A549 (cell line): ENCODE data around the gene ALDH1A3.

Source experiments
- EP300 ChIP-seq, 2 experiments: fragments of >200 bp; sonication (Bioruptor Twin); formaldehyde crosslinking; IDR thresholded peaks; 2 replicates in 1 of 2; 3 replicates in 1 of 2; pipeline ENCODE4 v1.6.1; 2016 to 2017
- GATA3 ChIP-seq: IDR thresholded peaks from 2 replicates; pipeline ENCODE4 v1.6.1; 2012; ENCODE audit warnings: borderline replicate concordance
- MAFK ChIP-seq: fragments of 450-650 bp; IDR thresholded peaks from 2 replicates; pipeline ENCODE4 v1.6.1; 2014; ENCODE audit not compliant: partially characterized antibody
- MYC ChIP-seq: IDR thresholded peaks from 2 replicates; pipeline ENCODE4 v1.6.1; 2012; ENCODE audit warnings: mild to moderate bottlenecking, inconsistent platforms, low read length, improper control_type of control experiment, borderline replicate concordance
- NR3C1 ChIP-seq: fragments of >200 bp; sonication (Bioruptor Twin); formaldehyde crosslinking; IDR thresholded peaks from 3 replicates; pipeline ENCODE4 v1.6.1; 2017
- POLR2A ChIP-seq: IDR thresholded peaks from 2 replicates; pipeline ENCODE4 v1.6.1; 2012; ENCODE audit warnings: mild to moderate bottlenecking, low read length
- RAD21 ChIP-seq, 2 experiments: fragments of >200 bp in 1 of 2; sonication (Bioruptor Twin) in 1 of 2; formaldehyde crosslinking in 1 of 2; IDR thresholded peaks in 1 of 2; conservative IDR thresholded peaks in 1 of 2; 2 replicates in 1 of 2; 3 replicates in 1 of 2; pipeline ENCODE4 v1.6.1; 2012 to 2018; ENCODE audit warnings: inconsistent platforms in 1 of 2
- RCOR1 ChIP-seq: fragments of 150-350 bp; IDR thresholded peaks from 2 replicates; pipeline ENCODE4 v1.6.1; 2014; ENCODE audit warnings: antibody characterized with exemption, low read length, low read depth
- SMC3 ChIP-seq: fragments of >200 bp; sonication (Bioruptor Twin); formaldehyde crosslinking; IDR thresholded peaks from 3 replicates; pipeline ENCODE4 v1.6.1; 2018; ENCODE audit warnings: inconsistent platforms
- TF ChIP-seq, protein P1 (sequence below): fragments of >200 bp; sonication (Bioruptor Twin); formaldehyde crosslinking; IDR thresholded peaks from 3 replicates; pipeline ENCODE4 v1.5.1; 2016
- TF ChIP-seq, protein P2 (sequence below): IDR thresholded peaks from 2 replicates; pipeline ENCODE4 v1.6.1; 2012
- TF ChIP-seq, protein P3 (sequence below): IDR thresholded peaks from 2 replicates; pipeline ENCODE4 v1.6.1; 2012

DNA sequence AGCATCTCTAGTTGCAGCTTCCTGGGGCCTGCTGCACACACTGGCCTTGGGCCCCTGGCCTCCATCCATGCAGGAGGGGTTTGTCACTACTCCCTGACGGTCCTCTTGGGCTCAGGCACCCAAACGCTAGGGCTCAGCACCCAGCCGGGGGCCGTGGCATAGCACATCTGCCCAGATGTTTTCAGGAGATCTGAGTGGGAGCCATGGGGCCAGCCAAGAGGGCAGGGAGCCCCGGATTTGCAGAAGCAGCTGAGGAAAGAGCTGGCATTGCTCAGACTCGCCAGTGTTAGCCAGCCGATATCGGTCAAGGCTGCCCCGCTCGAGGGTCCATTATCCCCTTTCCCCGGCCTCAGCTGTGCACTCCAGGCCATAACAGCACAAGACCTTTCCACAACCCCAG lies 1.5 kb upstream of the ALDH1A3 start:
- TF ChIP-seq, protein P1, sequence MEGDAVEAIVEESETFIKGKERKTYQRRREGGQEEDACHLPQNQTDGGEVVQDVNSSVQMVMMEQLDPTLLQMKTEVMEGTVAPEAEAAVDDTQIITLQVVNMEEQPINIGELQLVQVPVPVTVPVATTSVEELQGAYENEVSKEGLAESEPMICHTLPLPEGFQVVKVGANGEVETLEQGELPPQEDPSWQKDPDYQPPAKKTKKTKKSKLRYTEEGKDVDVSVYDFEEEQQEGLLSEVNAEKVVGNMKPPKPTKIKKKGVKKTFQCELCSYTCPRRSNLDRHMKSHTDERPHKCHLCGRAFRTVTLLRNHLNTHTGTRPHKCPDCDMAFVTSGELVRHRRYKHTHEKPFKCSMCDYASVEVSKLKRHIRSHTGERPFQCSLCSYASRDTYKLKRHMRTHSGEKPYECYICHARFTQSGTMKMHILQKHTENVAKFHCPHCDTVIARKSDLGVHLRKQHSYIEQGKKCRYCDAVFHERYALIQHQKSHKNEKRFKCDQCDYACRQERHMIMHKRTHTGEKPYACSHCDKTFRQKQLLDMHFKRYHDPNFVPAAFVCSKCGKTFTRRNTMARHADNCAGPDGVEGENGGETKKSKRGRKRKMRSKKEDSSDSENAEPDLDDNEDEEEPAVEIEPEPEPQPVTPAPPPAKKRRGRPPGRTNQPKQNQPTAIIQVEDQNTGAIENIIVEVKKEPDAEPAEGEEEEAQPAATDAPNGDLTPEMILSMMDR: no peak
- no peak for TF ChIP-seq MAFK
- no peak for TF ChIP-seq POLR2A
- TF ChIP-seq EP300 (IDR thresholded peaks at IDR 0.05): no peak
- no peak for TF ChIP-seq RAD21 (conservative IDR thresholded peaks at IDR 0.05 in 1 of 2, IDR thresholded peaks at IDR 0.05 in 1 of 2)
- TF ChIP-seq NR3C1: no peak
- TF ChIP-seq, protein P2, sequence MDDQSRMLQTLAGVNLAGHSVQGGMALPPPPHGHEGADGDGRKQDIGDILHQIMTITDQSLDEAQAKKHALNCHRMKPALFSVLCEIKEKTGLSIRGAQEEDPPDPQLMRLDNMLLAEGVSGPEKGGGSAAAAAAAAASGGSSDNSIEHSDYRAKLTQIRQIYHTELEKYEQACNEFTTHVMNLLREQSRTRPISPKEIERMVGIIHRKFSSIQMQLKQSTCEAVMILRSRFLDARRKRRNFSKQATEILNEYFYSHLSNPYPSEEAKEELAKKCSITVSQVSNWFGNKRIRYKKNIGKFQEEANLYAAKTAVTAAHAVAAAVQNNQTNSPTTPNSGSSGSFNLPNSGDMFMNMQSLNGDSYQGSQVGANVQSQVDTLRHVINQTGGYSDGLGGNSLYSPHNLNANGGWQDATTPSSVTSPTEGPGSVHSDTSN: no peak
- TF ChIP-seq, protein P3, sequence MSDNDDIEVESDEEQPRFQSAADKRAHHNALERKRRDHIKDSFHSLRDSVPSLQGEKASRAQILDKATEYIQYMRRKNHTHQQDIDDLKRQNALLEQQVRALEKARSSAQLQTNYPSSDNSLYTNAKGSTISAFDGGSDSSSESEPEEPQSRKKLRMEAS: no peak
- no peak for TF ChIP-seq RCOR1
- no peak for TF ChIP-seq SMC3
- no peak for TF ChIP-seq MYC
- no peak for TF ChIP-seq GATA3
